ENCODE results near the gene HTT.
A peak's percentile ranks its signal among the peaks of the same experiment; 100 is the strongest.
"Not testable (repeated sequence)": the region's sequence is repeated elsewhere in the genome, so short reads cannot be mapped to it uniquely, and the experiment has no call there.

Gene HTT

GRCh38 chr4:3039706-3040366 is 34.6 kb upstream of the HTT start:
- no peak for DNase-seq (ENCODE audit: low read depth in 1 of 2, low spot score in 1 of 2)
- in situ Hi-C loops (cut with HindIII; ENCODE audit: low pct_unique_long_range_greater_than_20kb, low sequenced_read_pairs) = no loop called here
- TF ChIP-seq JUND (IDR thresholded peaks at IDR 0.05; ENCODE audit: low read depth) = no peak

- no peak for DNase-seq (ENCODE audit: low read depth in 1 of 2, low spot score in 1 of 2)
- no peak for TF ChIP-seq JUND (IDR thresholded peaks at IDR 0.05; ENCODE audit: low read depth)
- in situ Hi-C loops (cut with HindIII; ENCODE audit: low pct_unique_long_range_greater_than_20kb, low sequenced_read_pairs) = no loop called here
Observed at GRCh38 chr4:3040452-3041191, 33.9 kb upstream of the HTT start.

DNA sequence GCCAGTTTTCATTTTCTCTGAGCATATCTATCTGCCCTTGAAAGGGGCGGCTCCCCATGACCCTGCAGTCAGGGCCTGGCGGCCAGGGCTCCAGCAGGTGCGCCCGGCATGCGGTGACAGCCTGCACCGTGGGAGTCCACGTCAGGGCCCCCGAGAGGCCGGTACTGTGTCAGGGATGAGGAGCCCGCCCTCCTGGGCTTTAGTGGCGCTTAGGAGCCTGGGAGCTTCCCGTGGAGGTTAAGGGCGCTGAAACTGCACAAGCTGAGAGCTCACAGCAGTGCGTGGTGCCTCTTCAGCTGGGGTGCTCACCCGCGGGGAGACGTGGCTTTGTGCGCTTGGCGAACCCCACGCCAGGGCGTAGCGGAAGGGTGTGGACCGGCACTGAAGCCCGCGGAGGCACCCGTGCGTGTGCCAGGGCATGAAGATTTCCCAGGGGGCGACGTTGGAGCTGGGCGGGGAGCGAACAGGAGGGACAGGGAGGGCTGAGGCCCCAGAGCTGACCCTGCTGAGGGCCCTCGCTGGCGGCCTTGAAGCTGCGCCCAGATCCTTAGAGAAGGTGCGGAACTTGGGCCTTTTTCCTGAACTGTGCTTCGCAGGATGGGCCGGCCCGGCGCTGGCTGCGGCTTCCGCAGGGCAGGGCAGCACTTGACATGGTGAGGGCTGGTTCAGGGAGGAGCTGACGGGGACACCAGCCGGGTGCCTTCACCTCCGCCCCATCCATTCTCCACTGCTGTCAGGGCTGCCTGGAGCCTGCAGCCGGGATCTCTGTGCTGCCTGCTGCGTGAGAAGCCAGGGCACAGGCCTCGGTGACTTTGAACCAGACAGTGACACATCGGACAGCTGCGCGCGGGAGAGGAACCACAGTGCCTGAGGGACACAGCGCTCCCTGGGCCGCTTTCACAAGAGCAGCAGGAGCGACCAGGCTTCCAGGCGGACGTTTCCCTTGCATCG is 33.0 kb upstream of the HTT start:
- no peak for TF ChIP-seq JUND (IDR thresholded peaks at IDR 0.05; ENCODE audit: low read depth)
- DNase-seq (ENCODE audit: low read depth in 1 of 2, low spot score in 1 of 2) = no peak
- in situ Hi-C loops (cut with HindIII; ENCODE audit: low pct_unique_long_range_greater_than_20kb, low sequenced_read_pairs) = no loop called here

DNA sequence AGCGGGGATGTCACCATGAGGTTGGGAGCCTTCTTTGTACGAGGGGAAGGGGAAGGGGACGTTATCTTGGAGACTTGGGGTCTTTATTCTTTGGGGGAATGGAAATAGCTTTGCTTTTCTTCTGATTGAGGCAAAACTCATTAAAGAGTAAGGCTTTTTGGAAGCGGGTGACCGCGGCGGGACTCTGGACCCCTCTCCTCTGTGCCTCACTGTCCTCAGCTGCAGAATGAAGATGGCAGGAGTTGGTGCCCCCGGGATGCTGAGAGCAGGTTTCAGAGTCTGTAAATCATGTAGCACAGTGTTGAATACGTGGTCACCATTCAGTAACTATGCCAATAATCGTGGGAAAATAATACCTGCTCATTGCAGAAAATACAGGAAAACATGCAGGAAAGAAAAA is 32.3 kb upstream of the HTT start:
- TF ChIP-seq JUND (IDR thresholded peaks at IDR 0.05; ENCODE audit: low read depth) = no peak
- no peak for DNase-seq (ENCODE audit: low read depth in 1 of 2, low spot score in 1 of 2)
- in situ Hi-C loops (cut with HindIII; ENCODE audit: low pct_unique_long_range_greater_than_20kb, low sequenced_read_pairs) = no loop called here

DNA sequence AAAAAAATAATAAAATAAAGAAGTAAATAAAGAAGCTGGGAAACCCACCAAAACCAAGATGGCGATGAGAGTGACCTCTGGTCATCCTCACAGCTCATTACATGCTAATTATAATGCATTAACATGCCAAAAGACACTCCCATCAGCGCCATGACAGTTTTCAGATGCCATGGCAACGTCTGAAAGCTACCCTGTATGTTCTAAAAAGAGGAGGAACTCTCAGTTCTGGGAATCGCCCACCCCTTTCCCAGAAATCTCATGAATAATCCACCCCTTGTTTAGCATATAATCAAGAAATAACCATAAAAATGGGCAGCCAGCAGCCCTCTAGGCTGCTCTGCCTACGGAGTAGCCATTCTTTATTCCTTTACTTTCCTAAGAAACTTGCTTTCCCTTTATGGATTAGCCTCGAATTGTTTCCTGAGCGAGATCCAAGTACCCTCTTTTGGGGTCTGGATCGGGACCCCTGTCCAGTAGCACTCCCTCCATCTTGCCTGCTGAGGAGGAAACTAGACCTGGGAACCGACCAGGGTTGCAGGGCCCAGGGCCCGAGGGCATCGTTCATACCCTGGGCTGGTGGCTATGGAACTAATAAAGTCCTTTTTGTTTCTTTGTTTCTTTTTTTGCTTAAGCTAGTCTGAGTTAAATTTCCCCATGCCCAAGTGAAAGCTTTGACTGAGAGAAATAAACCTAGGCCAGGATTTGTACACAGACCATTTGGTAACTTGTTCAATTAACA is 31.0 kb upstream of the HTT start:
- no peak for TF ChIP-seq JUND (IDR thresholded peaks at IDR 0.05; ENCODE audit: low read depth)
- no peak for DNase-seq (ENCODE audit: low read depth in 1 of 2, low spot score in 1 of 2)
- in situ Hi-C loops (cut with HindIII; ENCODE audit: low pct_unique_long_range_greater_than_20kb, low sequenced_read_pairs) = no loop called here

GRCh38 chr4:3044870-3045819 is 29.3 kb upstream of the HTT start:
- no peak for TF ChIP-seq JUND (IDR thresholded peaks at IDR 0.05; ENCODE audit: low read depth)
- peak in 1 of 2 experiments; percentile 78 for DNase-seq (ENCODE audit: low read depth in 1 of 2, low spot score in 1 of 2)
- in situ Hi-C loops (cut with HindIII; ENCODE audit: low pct_unique_long_range_greater_than_20kb, low sequenced_read_pairs) = no loop called here

- in situ Hi-C loops (cut with HindIII; ENCODE audit: low pct_unique_long_range_greater_than_20kb, low sequenced_read_pairs) = no loop called here
- no peak for TF ChIP-seq JUND (IDR thresholded peaks at IDR 0.05; ENCODE audit: low read depth)
- DNase-seq (ENCODE audit: low read depth in 1 of 2, low spot score in 1 of 2) = peak in 1 of 2 experiments; percentile 39
Observed at GRCh38 chr4:3046162-3046561, 28.3 kb upstream of the HTT start.

DNA sequence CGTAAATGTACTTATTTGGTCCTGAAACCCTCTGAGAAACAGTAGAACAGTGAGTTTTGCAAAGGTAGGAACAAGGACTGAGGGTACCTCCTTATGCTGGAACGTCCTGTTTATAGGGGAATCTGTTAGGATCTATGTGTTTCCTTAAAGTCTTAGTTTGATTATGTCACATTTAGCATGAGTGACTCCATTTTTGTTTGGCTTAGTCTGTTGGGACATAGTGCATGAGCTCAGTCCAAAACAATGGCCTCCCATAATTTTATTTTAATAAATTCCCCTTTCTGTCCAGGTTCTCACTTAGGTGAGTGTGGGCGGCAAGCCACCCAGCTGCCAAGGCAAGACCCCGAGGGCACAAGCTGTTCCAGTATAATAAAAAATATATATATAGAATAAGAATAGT is 27.9 kb upstream of the HTT start:
- DNase-seq (ENCODE audit: low read depth in 1 of 2, low spot score in 1 of 2) = no peak
- in situ Hi-C loops (cut with HindIII; ENCODE audit: low pct_unique_long_range_greater_than_20kb, low sequenced_read_pairs) = no loop called here
- no peak for TF ChIP-seq JUND (IDR thresholded peaks at IDR 0.05; ENCODE audit: low read depth)

DNA sequence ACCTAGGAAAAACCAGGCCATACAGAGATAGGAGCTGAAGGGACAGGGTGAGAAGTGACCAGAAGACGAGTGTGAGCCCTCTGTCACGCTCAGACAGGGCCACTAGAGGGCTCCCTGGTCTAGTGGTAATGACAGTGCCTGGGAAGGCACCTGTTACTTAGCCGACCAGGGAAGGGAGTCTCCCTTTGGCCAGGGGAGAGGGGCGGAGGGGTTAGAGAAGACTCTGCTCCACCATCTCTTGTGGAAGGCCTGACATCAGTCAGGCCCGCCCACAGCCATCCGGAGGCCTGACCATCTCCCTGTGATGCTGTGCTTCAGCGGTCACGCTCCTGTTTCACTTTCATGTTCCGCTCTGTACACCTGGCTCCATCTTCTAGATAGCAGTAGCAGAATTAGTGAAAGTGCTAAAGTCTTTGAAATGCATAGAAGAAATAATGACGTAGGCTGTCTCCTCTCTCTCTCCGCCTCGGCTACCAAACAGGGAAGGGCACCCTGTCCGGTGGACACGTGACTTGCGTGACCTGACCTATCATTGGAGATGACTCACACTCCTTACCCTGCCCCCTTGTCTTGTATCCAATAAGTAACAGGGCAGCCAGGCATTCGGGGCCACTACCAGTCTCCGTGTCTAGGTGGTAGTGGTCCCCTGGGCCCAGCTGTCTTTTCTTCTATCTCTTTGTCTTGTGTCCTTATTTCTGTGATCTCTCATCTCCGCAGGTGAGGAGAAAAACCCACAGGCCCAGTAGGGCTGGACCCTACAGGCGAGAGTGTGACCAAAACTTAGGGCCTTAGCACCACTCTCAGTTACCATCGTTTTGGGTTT is 26.8 kb upstream of the HTT start:
- no peak for TF ChIP-seq JUND (IDR thresholded peaks at IDR 0.05; ENCODE audit: low read depth)
- peak in 1 of 2 experiments; percentile 87 for DNase-seq (ENCODE audit: low read depth in 1 of 2, low spot score in 1 of 2)
- in situ Hi-C loops (cut with HindIII; ENCODE audit: low pct_unique_long_range_greater_than_20kb, low sequenced_read_pairs) = no loop called here

GRCh38 chr4:3051141-3051897 is 23.2 kb upstream of the HTT start:
- DNase-seq (ENCODE audit: low read depth in 1 of 2, low spot score in 1 of 2); in situ Hi-C loops (cut with HindIII; ENCODE audit: low pct_unique_long_range_greater_than_20kb, low sequenced_read_pairs): not testable (repeated sequence)
